PC-3 (cell line): ENCODE data around the gene PIGC. TPM values are rescaled to one million over a fixed set of nuclear protein-coding genes. Genes with fewer than 3 reads are reported as not detected.

Experiments
- ATAC-seq: fragments of 200-7000 bp; cut with Tn5 transposase; 2 replicates; pipeline ENCODE4 v1.9.1; 2020; ENCODE audit warnings: mild to moderate bottlenecking, moderate library complexity
- BruUV-seq: library from RNA; stranded (reverse); fragments of 400-500 nt; replicated peaks from 2 replicates; lab custom pipeline; 2021; lab: Mats Ljungman, UMichigan
- CTCF ChIA-PET: fragments of 300-600 bp; sonication (Branson Sonifier 250); formaldehyde crosslinking; loops from one replicate; lab custom pipeline; 2022; ENCODE audit warnings: antibody characterized with exemption; lab: Charles Lee
- POLR2A ChIA-PET: fragments of 300-600 bp; sonication (Branson Sonifier 250); formaldehyde crosslinking; loops from one replicate; lab custom pipeline; 2022; ENCODE audit warnings: antibody characterized with exemption; ENCODE audit not compliant: unreplicated experiment; lab: Charles Lee
- DNase-seq: peaks from one replicate; pipeline ENCODE4 v3.0.0-alpha.2; 2015
- H2AFZ ChIP-seq: fragments of 300-600 bp; sonication (generic); 2 replicates; pipeline ENCODE4 v1.6.0; 2016; ENCODE audit warnings: antibody characterized with exemption, low read length
- H3F3A ChIP-seq: fragments of 300-600 bp; sonication (generic); one replicate; pipeline ENCODE4 v1.6.0; 2017; ENCODE audit warnings: antibody characterized with exemption, low read length, control low read depth, mild to moderate bottlenecking; ENCODE audit not compliant: unreplicated experiment
- H3K27ac ChIP-seq: fragments of 300-600 bp; sonication (generic); 2 replicates; pipeline ENCODE4 v1.5.1; 2016; ENCODE audit warnings: mild to moderate bottlenecking, low read length
- H3K27me3 ChIP-seq: fragments of 300-600 bp; sonication (generic); 2 replicates; pipeline ENCODE4 v1.6.1; 2016; ENCODE audit warnings: low read length, mixed read lengths
- H3K36me3 ChIP-seq: fragments of 300-600 bp; sonication (generic); 2 replicates; pipeline ENCODE4 v1.6.1; 2016; ENCODE audit warnings: low read depth, mixed run types, low read length, mixed read lengths
- H3K4me1 ChIP-seq: fragments of 300-600 bp; sonication (generic); 2 replicates; pipeline ENCODE4 v1.5.1; 2016; ENCODE audit warnings: low read length; ENCODE audit not compliant: insufficient read depth
- H3K4me2 ChIP-seq: fragments of 300-600 bp; sonication (generic); 2 replicates; pipeline ENCODE4 v1.6.0; 2016; ENCODE audit warnings: low read length
- H3K4me3 ChIP-seq: fragments of 300-600 bp; sonication (generic); 2 replicates; pipeline ENCODE4 v1.5.1; 2016; ENCODE audit warnings: mild to moderate bottlenecking, low read length, mixed read lengths
- H3K79me2 ChIP-seq: fragments of 300-600 bp; sonication (generic); 2 replicates; pipeline ENCODE4 v1.6.1; 2017; ENCODE audit warnings: low read length, mixed read lengths
- H3K9ac ChIP-seq: fragments of 300-600 bp; sonication (generic); 2 replicates; pipeline ENCODE4 v1.6.0; 2016; ENCODE audit warnings: mild to moderate bottlenecking, low read length
- H3K9me2 ChIP-seq: fragments of 300-600 bp; sonication (generic); replicated peaks from 2 replicates; pipeline ENCODE4 v1.6.1; 2016; ENCODE audit warnings: mixed run types, low read length, mixed read lengths
- H3K9me3 ChIP-seq: fragments of 300-600 bp; sonication (generic); 2 replicates; pipeline ENCODE4 v1.6.1; 2016; ENCODE audit warnings: low read length, mixed read lengths
- H4K20me1 ChIP-seq: fragments of 300-600 bp; sonication (generic); 2 replicates; pipeline ENCODE4 v1.6.1; 2016; ENCODE audit warnings: low read length, mixed read lengths
- EZH2 ChIP-seq: fragments of 300-600 bp; sonication (generic); IDR thresholded peaks from one replicate; pipeline ENCODE4 v1.6.1; 2017; ENCODE audit warnings: antibody characterized with exemption, mild to moderate bottlenecking, low read length; ENCODE audit not compliant: unreplicated experiment
- EZH2phosphoT487 ChIP-seq: fragments of 300-600 bp; sonication (generic); IDR thresholded peaks from 2 replicates; pipeline ENCODE4 v1.6.1; 2018; ENCODE audit warnings: mild to moderate bottlenecking, antibody characterized with exemption, low read length, borderline replicate concordance
- intact Hi-C: fragments of 100-400 bp; cut with micrococcal nuclease; formaldehyde crosslinking; loops from 2 replicates; pipeline ENCODE4 v1.9.0; 2023
- total RNA-seq: library from RNA; depleted of rRNA; stranded (reverse); fragments of >200 nt; gene quantifications from 2 replicates; pipeline ENCODE4 v1.2.3, GENCODE V29; 2014
- TF ChIP-seq, protein P1 (sequence below): fragments of 300-600 bp; sonication (generic); conservative IDR thresholded peaks from 2 replicates; pipeline ENCODE4 v1.5.1; 2017; ENCODE audit warnings: antibody characterized with exemption, low read depth, mild to moderate bottlenecking, low read length

Gene PIGC
- total RNA-seq, 1 experiment from 2014 or later, result 70.5 TPM

GRCh38 chr1:172420385-172420784, 23.5 kb downstream of the PIGC start, which contains the start of gene C1orf105:
Gene C1orf105, plus strand, starts transcription at chr1:172420685. Its CDS starts 201 bp downstream, at chr1:172420886.
- H3K27ac ChIP-seq, result no peak within 1 kb of the TSS
- no peak within 1 kb of the TSS for H3K4me3 ChIP-seq
- H3K9me3 ChIP-seq, result no peaks in the 10 kb centered on the region

DNA sequence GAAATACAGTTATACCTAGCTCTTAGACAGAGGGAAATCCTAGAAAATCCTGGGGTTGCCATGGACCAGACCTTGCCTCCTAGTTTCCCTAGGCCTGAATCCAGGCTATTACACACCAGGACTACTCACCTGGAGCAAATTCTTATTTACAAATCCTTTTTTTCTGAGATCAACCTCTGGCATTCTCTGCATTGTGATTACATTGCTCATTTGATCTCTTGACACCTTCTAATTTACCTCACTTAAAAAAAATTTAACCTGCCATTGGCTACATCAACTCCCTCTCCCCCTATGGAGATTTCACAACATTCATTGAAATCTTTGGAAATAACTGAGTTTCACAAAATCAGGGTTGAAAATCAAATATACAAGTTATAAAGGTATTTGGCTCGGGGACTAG, 26.3 kb downstream of the PIGC start:
- H3K9me3 ChIP-seq, result no peaks in the 10 kb centered on the region
- H2AFZ ChIP-seq, result no peak overlapping the region
- BruUV-seq, result no TSS peak
- H3K27ac ChIP-seq, result no peak overlapping the region
- intact Hi-C loops, result no loop called here
- H3F3A ChIP-seq, result no peaks in the 10 kb centered on the region
- H3K27me3 ChIP-seq, result no peaks in the 10 kb centered on the region
- H3K36me3 ChIP-seq, result no peaks in the 10 kb centered on the region
- H3K4me1 ChIP-seq, result peaks cover 27% of the 10 kb centered on the region
- peak overlapping the region; percentile 4 for H3K4me2 ChIP-seq
- TF ChIP-seq, protein P1, sequence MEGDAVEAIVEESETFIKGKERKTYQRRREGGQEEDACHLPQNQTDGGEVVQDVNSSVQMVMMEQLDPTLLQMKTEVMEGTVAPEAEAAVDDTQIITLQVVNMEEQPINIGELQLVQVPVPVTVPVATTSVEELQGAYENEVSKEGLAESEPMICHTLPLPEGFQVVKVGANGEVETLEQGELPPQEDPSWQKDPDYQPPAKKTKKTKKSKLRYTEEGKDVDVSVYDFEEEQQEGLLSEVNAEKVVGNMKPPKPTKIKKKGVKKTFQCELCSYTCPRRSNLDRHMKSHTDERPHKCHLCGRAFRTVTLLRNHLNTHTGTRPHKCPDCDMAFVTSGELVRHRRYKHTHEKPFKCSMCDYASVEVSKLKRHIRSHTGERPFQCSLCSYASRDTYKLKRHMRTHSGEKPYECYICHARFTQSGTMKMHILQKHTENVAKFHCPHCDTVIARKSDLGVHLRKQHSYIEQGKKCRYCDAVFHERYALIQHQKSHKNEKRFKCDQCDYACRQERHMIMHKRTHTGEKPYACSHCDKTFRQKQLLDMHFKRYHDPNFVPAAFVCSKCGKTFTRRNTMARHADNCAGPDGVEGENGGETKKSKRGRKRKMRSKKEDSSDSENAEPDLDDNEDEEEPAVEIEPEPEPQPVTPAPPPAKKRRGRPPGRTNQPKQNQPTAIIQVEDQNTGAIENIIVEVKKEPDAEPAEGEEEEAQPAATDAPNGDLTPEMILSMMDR, result no peak
- no peak for TF ChIP-seq EZH2phosphoT487
- TF ChIP-seq EZH2, result no peak
- H3K79me2 ChIP-seq, result no peaks in the 10 kb centered on the region
- ChIA-PET POLR2A (no interaction called here), CTCF (interaction anchor here (0.6 to 3.2 kb wide), 5 partner anchors 18 to 582 kb away, joined by 3 to 11 read pairs (median 5); no protein-coding TSS in a partner anchor)
- no peaks in the 10 kb centered on the region for H3K9me2 ChIP-seq
- peak; percentile 50 for ATAC-seq
- peak; percentile 95 for DNase-seq
- no peak overlapping the region for H3K9ac ChIP-seq
- no peaks in the 10 kb centered on the region for H4K20me1 ChIP-seq
- no peak overlapping the region for H3K4me3 ChIP-seq

More at GRCh38 chr1:172420385-172420784, 23.5 kb downstream of the PIGC start, which contains the start of gene C1orf105:
- intact Hi-C loops, result loop anchor here (10.0 kb wide), 1 partner anchor 404 kb away; no protein-coding TSS in a partner anchor
- H3K79me2 ChIP-seq, result no peaks in the 10 kb centered on the region
- ChIA-PET CTCF (no interaction called here), POLR2A (no interaction called here)
- no peak within 1 kb of the TSS for H3K4me2 ChIP-seq
- no TSS peak for BruUV-seq
- H3K9ac ChIP-seq, result no peak within 1 kb of the TSS
- peaks cover 15% of the 10 kb centered on the region for H3K4me1 ChIP-seq
- no peak within 1 kb of the TSS for H2AFZ ChIP-seq
- H3F3A ChIP-seq, result no peaks in the 10 kb centered on the region
- H3K36me3 ChIP-seq, result no peaks in the 10 kb centered on the region
- H4K20me1 ChIP-seq, result no peaks in the 10 kb centered on the region
- no peak for ATAC-seq
- DNase-seq, result no peak
- TF ChIP-seq, protein P1, result no peak
- no peak for TF ChIP-seq EZH2
- TF ChIP-seq EZH2phosphoT487, result no peak
- H3K9me2 ChIP-seq, result no peaks in the 10 kb centered on the region
- H3K27me3 ChIP-seq, result no peaks in the 10 kb centered on the region

GRCh38 chr1:172416496-172417035, 27.3 kb downstream of the PIGC start:
- no peak overlapping the region for H3K9ac ChIP-seq
- peaks cover 27% of the 10 kb centered on the region for H3K4me1 ChIP-seq
- no peaks in the 10 kb centered on the region for H3K79me2 ChIP-seq
- intact Hi-C loops, result no loop called here
- no peak for ATAC-seq
- no peaks in the 10 kb centered on the region for H3K9me3 ChIP-seq
- no peak overlapping the region for H3K27ac ChIP-seq
- H3K4me2 ChIP-seq, result no peak overlapping the region
- H2AFZ ChIP-seq, result no peak overlapping the region
- ChIA-PET CTCF (interaction anchor here (0.5 to 3.2 kb wide), 5 partner anchors 17 to 414 kb away, joined by 3 to 11 read pairs (median 3); no protein-coding TSS in a partner anchor), POLR2A (interaction anchor here (0.6 kb wide), 1 partner anchor 12 kb away, joined by 3 read pairs; no protein-coding TSS in a partner anchor)
- no TSS peak for BruUV-seq
- no peaks in the 10 kb centered on the region for H3K36me3 ChIP-seq
- no peaks in the 10 kb centered on the region for H3K9me2 ChIP-seq
- no peaks in the 10 kb centered on the region for H4K20me1 ChIP-seq
- no peak for DNase-seq
- no peaks in the 10 kb centered on the region for H3K27me3 ChIP-seq
- H3K4me3 ChIP-seq, result no peak overlapping the region
- TF ChIP-seq EZH2phosphoT487, result no peak
- TF ChIP-seq EZH2, result no peak
- TF ChIP-seq, protein P1, result no peak
- H3F3A ChIP-seq, result no peaks in the 10 kb centered on the region
